A673 (cell line): ENCODE measurements around the gene MYOF. TPM values are rescaled to one million over a fixed set of nuclear protein-coding genes. Genes with fewer than 3 reads are reported as not detected.

ENCODE experiments used
- BruUV-seq: library from RNA; stranded (reverse); fragments of 400-500 nt; replicated peaks from 2 replicates; lab custom pipeline; 2021; lab: Mats Ljungman, UMichigan
- CTCF ChIA-PET: fragments of 300-600 bp; sonication (Branson Sonifier 250); formaldehyde crosslinking; loops from one replicate; lab custom pipeline; 2022; ENCODE audit warnings: antibody characterized with exemption; lab: Charles Lee
- POLR2A ChIA-PET: fragments of 300-600 bp; sonication (Branson Sonifier 250); formaldehyde crosslinking; loops from one replicate; lab custom pipeline; 2022; ENCODE audit warnings: antibody characterized with exemption; ENCODE audit not compliant: low non-redundant PET; lab: Charles Lee
- DNase-seq: peaks from one replicate; pipeline ENCODE4 v3.0.0-alpha.2; 2015; ENCODE audit warnings: low spot score
- H3K27ac ChIP-seq: fragments of 200-600 bp; sonication (generic); 2 replicates; pipeline ENCODE4 v1.5.1; 2016; ENCODE audit warnings: mixed run types, low read depth, mild to moderate bottlenecking, mixed read lengths, antibody characterized with exemption, low read length; ENCODE audit not compliant: poor library complexity, severe bottlenecking
- H3K27me3 ChIP-seq: fragments of 200-600 bp; sonication (generic); replicated peaks from 2 replicates; pipeline ENCODE4 v1.6.1; 2017; ENCODE audit warnings: mixed run types, low read depth, mild to moderate bottlenecking, mixed read lengths, antibody characterized with exemption, low read length; ENCODE audit not compliant: insufficient read depth, poor library complexity
- H3K36me3 ChIP-seq: fragments of 200-600 bp; sonication (generic); 2 replicates; pipeline ENCODE4 v1.6.1; 2016; ENCODE audit warnings: mixed run types, mild to moderate bottlenecking, mixed read lengths, antibody characterized with exemption, low read length; ENCODE audit not compliant: insufficient read depth, poor library complexity, severe bottlenecking
- H3K4me1 ChIP-seq: fragments of 200-600 bp; sonication (generic); 2 replicates; pipeline ENCODE4 v1.6.1; 2017; ENCODE audit warnings: mixed run types, mild to moderate bottlenecking, mixed read lengths, antibody characterized with exemption, low read length; ENCODE audit not compliant: insufficient read depth, poor library complexity, severe bottlenecking
- H3K4me3 ChIP-seq: fragments of 200-600 bp; sonication (generic); 2 replicates; pipeline ENCODE4 v1.5.1; 2016; ENCODE audit warnings: low read depth, mixed run types, mild to moderate bottlenecking, mixed read lengths, low read length; ENCODE audit not compliant: poor library complexity, severe bottlenecking
- H3K9me3 ChIP-seq: fragments of 200-600 bp; sonication (generic); 2 replicates; pipeline ENCODE4 v1.6.1; 2016; ENCODE audit warnings: mixed run types, low read depth, mild to moderate bottlenecking, mixed read lengths, antibody characterized with exemption, low read length; ENCODE audit not compliant: poor library complexity, severe bottlenecking
- CTCF ChIP-seq: fragments of 300-800, 200-600 bp; sonication (generic); conservative IDR thresholded peaks from 2 replicates; pipeline ENCODE4 v1.5.1; 2017; ENCODE audit warnings: low read depth, mild to moderate bottlenecking, antibody characterized with exemption, low read length, moderate library complexity, mixed read lengths
- EZH2 ChIP-seq: fragments of 200-600 bp; sonication (generic); IDR thresholded peaks from 2 replicates; pipeline ENCODE4 v1.6.1; 2017; ENCODE audit warnings: borderline replicate concordance, low read depth, mild to moderate bottlenecking, mixed read lengths, antibody characterized with exemption, low read length; ENCODE audit not compliant: poor library complexity, severe bottlenecking
- intact Hi-C: fragments of 100-400 bp; cut with micrococcal nuclease; formaldehyde crosslinking; loops from one replicate; pipeline ENCODE4 v1.10.0; 2022; ENCODE audit not compliant: unreplicated experiment
- total RNA-seq: library from RNA; stranded (reverse); gene quantifications from 2 replicates; pipeline ENCODE4 v1.2.3, GENCODE V29; 2021

Gene MYOF
- total RNA-seq, 1 experiment from 2014 or later, result 24.2 TPM

- CTCF ChIA-PET, result no interaction called here
- Histone ChIP-seq H3K4me1 (no peaks in the 10 kb centered on the region), H3K9me3 (no peaks in the 10 kb centered on the region), H3K27me3 (no peaks in the 10 kb centered on the region), H3K4me3 (no peak overlapping the region), H3K36me3 (no peaks in the 10 kb centered on the region), H3K27ac (no peak overlapping the region)
- BruUV-seq, result no TSS peak
- TF ChIP-seq EZH2 (no peak), CTCF (no peak)
- POLR2A ChIA-PET, result no interaction called here
- no peak for DNase-seq
- intact Hi-C loops, result no loop called here
Measured at GRCh38 chr10:93346694-93347093, 135.4 kb downstream of the MYOF start.

- ChIA-PET POLR2A (no interaction called here), CTCF (no interaction called here)
- H3K4me1 ChIP-seq, result no peaks in the 10 kb centered on the region
Measured at GRCh38 chr10:93346108-93346507, 136.0 kb downstream of the MYOF start.

GRCh38 chr10:93344691-93345090 is 137.4 kb downstream of the MYOF start:
- no peak for DNase-seq
- Histone ChIP-seq H3K27ac (no peak overlapping the region), H3K36me3 (no peaks in the 10 kb centered on the region), H3K9me3 (no peaks in the 10 kb centered on the region), H3K4me1 (no peaks in the 10 kb centered on the region), H3K4me3 (no peak overlapping the region), H3K27me3 (no peaks in the 10 kb centered on the region)
- ChIA-PET CTCF (no interaction called here), POLR2A (no interaction called here)
- TF ChIP-seq CTCF (no peak), EZH2 (no peak)
- BruUV-seq, result no TSS peak
- intact Hi-C loops, result no loop called here

More at GRCh38 chr10:93346108-93346507, 136.0 kb downstream of the MYOF start:
- intact Hi-C loops, result no loop called here
- Histone ChIP-seq H3K36me3 (no peaks in the 10 kb centered on the region), H3K27me3 (no peaks in the 10 kb centered on the region), H3K4me3 (no peak overlapping the region), H3K9me3 (no peaks in the 10 kb centered on the region), H3K27ac (no peak overlapping the region)
- DNase-seq, result no peak
- TF ChIP-seq EZH2 (no peak), CTCF (no peak)
- BruUV-seq, result no TSS peak
